Spleen (tissue), 11 donors: ENCODE results near the gene CDH15. TPM values are rescaled to one million over a fixed set of nuclear protein-coding genes. Genes with fewer than 3 reads are reported as not detected.
A peak's percentile ranks its signal among the peaks of the same experiment; 100 is the strongest.

Source experiments
- DNase-seq: peaks from one replicate; pipeline ENCODE4 v3.0.0-alpha.2; 2020
- H3K27ac ChIP-seq, 8 donors: fragments of 200-600 bp; sonication (generic) in 7 of 8; 1 replicate in 4 of 8; 2 replicates in 4 of 8; pipeline versions ENCODE4 v1.5.0 to v1.8.0; 2016 to 2021; ENCODE audit warnings: inconsistent platforms in 4 of 8, mild to moderate bottlenecking in 4 of 8, moderate library complexity in 1 of 8
- H3K27me3 ChIP-seq, 7 donors: fragments of 200-600 bp; sonication (generic) in 6 of 7; replicated peaks in 1 of 7; 1 replicate in 4 of 7; 2 replicates in 3 of 7; pipeline versions ENCODE4 v1.5.0 to v1.8.0; 2016 to 2021; ENCODE audit warnings: inconsistent platforms in 3 of 7, mild to moderate bottlenecking in 1 of 7
- H3K36me3 ChIP-seq, 6 donors: fragments of 200-600 bp; sonication (generic) in 5 of 6; 1 replicate in 4 of 6; 2 replicates in 2 of 6; pipeline versions ENCODE4 v1.5.0 to v1.8.0; 2016 to 2021; ENCODE audit warnings: inconsistent platforms in 2 of 6
- H3K4me1 ChIP-seq, 6 donors: fragments of 200-600 bp; sonication (generic) in 5 of 6; 1 replicate in 3 of 6; 2 replicates in 3 of 6; pipeline versions ENCODE4 v1.5.0 to v1.8.0; 2016 to 2021; ENCODE audit warnings: inconsistent platforms in 3 of 6
- H3K4me3 ChIP-seq, 8 donors: fragments of 200-600 bp; sonication (generic) in 7 of 8; 1 replicate in 4 of 8; 2 replicates in 4 of 8; pipeline versions ENCODE4 v1.5.0 to v1.8.0; 2016 to 2021; ENCODE audit warnings: inconsistent platforms in 4 of 8, mild to moderate bottlenecking in 4 of 8, moderate library complexity in 2 of 8
- H3K9me3 ChIP-seq, 8 donors: fragments of 200-600 bp; sonication (generic) in 7 of 8; 1 replicate in 4 of 8; 2 replicates in 4 of 8; pipeline versions ENCODE4 v1.5.0 to v1.8.0; 2016 to 2021; ENCODE audit warnings: inconsistent platforms in 4 of 8
- CTCF ChIP-seq, 11 experiments: fragments of 200-600 bp in 7 of 11; fragments of 450-650 bp in 4 of 11; sonication (generic) in 4 of 11; IDR thresholded peaks in 8 of 11; conservative IDR thresholded peaks in 3 of 11; 1 replicate in 7 of 11; 2 replicates in 4 of 11; pipeline versions ENCODE4 v1.4.0 to v1.8.0; 2016 to 2021; ENCODE audit warnings: antibody characterized with exemption in 11 of 11, inconsistent platforms in 4 of 11, mild to moderate bottlenecking in 1 of 11
- POLR2A ChIP-seq, 3 donors: fragments of 450-650 bp; IDR thresholded peaks; one replicate each; pipeline ENCODE4 v1.5.1; 2017; ENCODE audit warnings: antibody characterized with exemption in 3 of 3, mild to moderate bottlenecking in 1 of 3
- POLR2AphosphoS5 ChIP-seq, 3 donors: sonication (generic); formaldehyde crosslinking; IDR thresholded peaks; one replicate each; pipeline ENCODE4 v1.5.1; 2017; ENCODE audit warnings: antibody characterized with exemption in 3 of 3
- WGBS, 5 donors: extraction: QIAGEN DNeasy Blood & Tissue Kit in 3 of 5; methylation state at CpG; one replicate each; pipeline versions ENCODE4 v1.1.5 to v1.1.7; 2013 to 2018; 5-methylcytosine and 5-hydroxymethylcytosine counted together
- intact Hi-C: fragments of 100-400 bp; cut with DNase I; formaldehyde crosslinking; loops from one replicate; pipeline ENCODE4 v1.15.0; 2023; ENCODE audit warnings: low total_unique reads
- polyA plus RNA-seq, 3 donors: library from polyadenylated mRNA; stranded (reverse); fragments of 200-250 nt; gene quantifications; one replicate each; pipeline ENCODE4 v1.2.1, GENCODE V29; 2013
- total RNA-seq, 7 donors: library from RNA; depleted of rRNA in 3 of 7; stranded (reverse); fragments of >200 nt in 3 of 7; fragmentation: NEBNext Ultra II Directional in 4 of 7; extraction: Animal tissue kit (Norgen Biotek cat#: 25700) in 4 of 7; gene quantifications; one replicate each; pipeline versions ENCODE4 v1.1.0 to v1.2.1, GENCODE V29; 2016 to 2021
- donor health status: healthy with polysubstance abuse.
- donor health status: DM: no; HTN: no; CAD: no; lungs with moderate emphysema.
- donor health status: DM: no; HTN: no; CAD: no.
- donor health status: Bipolar disorder and iron deficiency.
- donor health status: healthy.
- donor health status: DM: no; HTN: no; CAD: no.
- donor health status: DM: yes; HTN: yes; CAD: no.

The CDH15 gene
- total and polyA plus RNA-seq, 10 donors = 0.14 to 7.4 (median 1.2) TPM

- H3K27me3 ChIP-seq = no peaks in the 10 kb centered on the region
- H3K4me1 ChIP-seq = no peaks in the 10 kb centered on the region
- no peak overlapping the region for H3K4me3 ChIP-seq
- H3K27ac ChIP-seq = no peak overlapping the region
- TF ChIP-seq POLR2A (IDR thresholded peaks at IDR 0.05) (no peak), POLR2AphosphoS5 (IDR thresholded peaks at IDR 0.05) (peak in 1 of 3 donors; percentile 17), CTCF (IDR thresholded peaks at IDR 0.05 in 8 of 11, conservative IDR thresholded peaks at IDR 0.05 in 3 of 11) (no peak)
- DNase-seq = no peak
- peaks cover 0 to 100% (median 61%) of the 10 kb centered on the region in 6 donors for H3K36me3 ChIP-seq
- intact Hi-C loops = no loop called here
- WGBS, 5 donors = 93 to 98% (median 95%) methylated on average over 5 to 13 of the region's 13 CpGs
- H3K9me3 ChIP-seq = no peaks in the 10 kb centered on the region
Observed at GRCh38 chr16:89141884-89142267, 29.7 kb upstream of the CDH15 start.

- DNase-seq = peak; percentile 19
- no peaks in the 10 kb centered on the region for H3K27me3 ChIP-seq
- no peaks in the 10 kb centered on the region for H3K9me3 ChIP-seq
- H3K4me3 ChIP-seq = no peak overlapping the region
- no peak overlapping the region for H3K27ac ChIP-seq
- no peak for TF ChIP-seq POLR2AphosphoS5 (IDR thresholded peaks at IDR 0.05)
- TF ChIP-seq CTCF (IDR thresholded peaks at IDR 0.05 in 8 of 11, conservative IDR thresholded peaks at IDR 0.05 in 3 of 11) = no peak
- TF ChIP-seq POLR2A (IDR thresholded peaks at IDR 0.05) = no peak
- intact Hi-C loops = no loop called here
- peaks cover 0 to 99% (median 59%) of the 10 kb centered on the region in 6 donors for H3K36me3 ChIP-seq
- WGBS, 5 donors = 91 to 97% (median 95%) methylated on average over 13 of the region's 13 CpGs
- H3K4me1 ChIP-seq = no peaks in the 10 kb centered on the region
Observed at GRCh38 chr16:89142474-89143195, 28.9 kb upstream of the CDH15 start.

- H3K4me3 ChIP-seq = no peak overlapping the region
- H3K4me1 ChIP-seq = no peaks in the 10 kb centered on the region
- no peaks in the 10 kb centered on the region for H3K27me3 ChIP-seq
- peaks cover 0 to 99% (median 59%) of the 10 kb centered on the region in 6 donors for H3K36me3 ChIP-seq
- H3K27ac ChIP-seq = no peak overlapping the region
- peak; percentile 52 for DNase-seq
- TF ChIP-seq CTCF (IDR thresholded peaks at IDR 0.05 in 8 of 11, conservative IDR thresholded peaks at IDR 0.05 in 3 of 11) = no peak
- TF ChIP-seq POLR2AphosphoS5 (IDR thresholded peaks at IDR 0.05) = peak in 1 of 3 donors; percentile 7
- peaks cover 0 to 5% (median 0%) of the 10 kb centered on the region in 8 donors for H3K9me3 ChIP-seq
- WGBS, 5 donors = 92 to 97% (median 95%) methylated on average over 14 to 17 of the region's 17 CpGs
- intact Hi-C loops = no loop called here
Observed at GRCh38 chr16:89143201-89143741, 28.3 kb upstream of the CDH15 start.

- 87 to 95% (median 93%) methylated on average over 22 of the region's 22 CpGs for WGBS, 5 donors
- H3K4me3 ChIP-seq = no peak overlapping the region
- peak in 2 of 3 donors; percentile 21 to 55 for TF ChIP-seq POLR2AphosphoS5 (IDR thresholded peaks at IDR 0.05)
- no peak for TF ChIP-seq POLR2A (IDR thresholded peaks at IDR 0.05)
- H3K27me3 ChIP-seq = no peaks in the 10 kb centered on the region
- no peak overlapping the region for H3K27ac ChIP-seq
- H3K9me3 ChIP-seq = peaks cover 0 to 13% (median 8%) of the 10 kb centered on the region in 8 donors
- DNase-seq = peak; percentile 48
- H3K4me1 ChIP-seq = no peaks in the 10 kb centered on the region
- peaks cover 0 to 99% (median 58%) of the 10 kb centered on the region in 6 donors for H3K36me3 ChIP-seq
- intact Hi-C loops = no loop called here
Observed at GRCh38 chr16:89143911-89144675, 27.5 kb upstream of the CDH15 start.
